Measurements from ENCODE around the gene SLTM. TPM values are rescaled to one million over a fixed set of nuclear protein-coding genes. Genes with fewer than 3 reads are reported as not detected.

SLTM gene
- polyA plus RNA-seq, 1 donor from 2014 or later, result 124 TPM

- Histone ChIP-seq H3K36me3 (ENCODE audit: insufficient read depth, low read length) (peaks cover 3% of the 10 kb centered on the region), H3K9me3 (ENCODE audit: low read length) (no peaks in the 10 kb centered on the region), H3K9me2 (ENCODE audit: insufficient read depth, low read length) (no peaks in the 10 kb centered on the region), H3K79me2 (replicated peaks; ENCODE audit: insufficient read depth, low read length) (peaks cover 2% of the 10 kb centered on the region), H3K27me3 (ENCODE audit: insufficient read depth, low read depth, low read length) (no peaks in the 10 kb centered on the region), H3K4me3 (ENCODE audit: low read length) (no peak overlapping the region), H3K27ac (ENCODE audit: low read length) (no peak overlapping the region), H3F3A (ENCODE audit: insufficient read depth, low read length, poor library complexity, severe bottlenecking) (no peaks in the 10 kb centered on the region), H4K20me1 (ENCODE audit: insufficient read depth) (no peaks in the 10 kb centered on the region), H3K9ac (ENCODE audit: low read length) (no peak overlapping the region), H2AFZ (ENCODE audit: low read depth, low read length) (no peak overlapping the region), H3K4me2 (ENCODE audit: low read length) (no peak overlapping the region)
- TF ChIP-seq EP300 (conservative IDR thresholded peaks at IDR 0.05; ENCODE audit: poor library complexity, severe bottlenecking) (no peak), EZH2 (IDR thresholded peaks at IDR 0.05; ENCODE audit: borderline replicate concordance, insufficient read depth, low read length, poor library complexity, severe bottlenecking) (no peak), RAD21 (conservative IDR thresholded peaks at IDR 0.05) (no peak), TAF1 (IDR thresholded peaks at IDR 0.05; ENCODE audit: low read depth) (no peak), CTCF (IDR thresholded peaks at IDR 0.05; ENCODE audit: poor library complexity, severe bottlenecking) (no peak)
Observed at GRCh38 chr15:58910456-58910855, 23.0 kb downstream of the SLTM start.

GRCh38 chr15:58909616-58910015, 23.9 kb downstream of the SLTM start:
- no peak for TF ChIP-seq EP300 (conservative IDR thresholded peaks at IDR 0.05; ENCODE audit: poor library complexity, severe bottlenecking)
- TF ChIP-seq RAD21 (conservative IDR thresholded peaks at IDR 0.05), result no peak
- TF ChIP-seq TAF1 (IDR thresholded peaks at IDR 0.05; ENCODE audit: low read depth), result no peak
- no peak for TF ChIP-seq REST (IDR thresholded peaks at IDR 0.05; ENCODE audit: borderline replicate concordance)
- TF ChIP-seq MXI1 (conservative IDR thresholded peaks at IDR 0.05; ENCODE audit: poor library complexity, severe bottlenecking), result no peak
- TF ChIP-seq SMC3 (conservative IDR thresholded peaks at IDR 0.05; ENCODE audit: poor library complexity), result no peak
- Histone ChIP-seq H3K9me3 (ENCODE audit: low read length) (no peaks in the 10 kb centered on the region), H2AFZ (ENCODE audit: low read depth, low read length) (no peak overlapping the region), H4K20me1 (ENCODE audit: insufficient read depth) (no peaks in the 10 kb centered on the region), H3K27ac (ENCODE audit: low read length) (no peak overlapping the region), H3K36me3 (ENCODE audit: insufficient read depth, low read length) (peaks cover 3% of the 10 kb centered on the region), H3K4me2 (ENCODE audit: low read length) (no peak overlapping the region), H3K9ac (ENCODE audit: low read length) (no peak overlapping the region), H3K27me3 (ENCODE audit: insufficient read depth, low read depth, low read length) (no peaks in the 10 kb centered on the region), H3K9me2 (ENCODE audit: insufficient read depth, low read length) (no peaks in the 10 kb centered on the region), H3K4me3 (ENCODE audit: low read length) (no peak overlapping the region), H3F3A (ENCODE audit: insufficient read depth, low read length, poor library complexity, severe bottlenecking) (no peaks in the 10 kb centered on the region), H3K79me2 (replicated peaks; ENCODE audit: insufficient read depth, low read length) (peaks cover 2% of the 10 kb centered on the region)
